ENCODE results near the gene OPN4. TPM values are rescaled to one million over a fixed set of nuclear protein-coding genes. Genes with fewer than 3 reads are reported as not detected.

OPN4 gene
- total RNA-seq, 1 donor from 2014 or later: not detected

DNA sequence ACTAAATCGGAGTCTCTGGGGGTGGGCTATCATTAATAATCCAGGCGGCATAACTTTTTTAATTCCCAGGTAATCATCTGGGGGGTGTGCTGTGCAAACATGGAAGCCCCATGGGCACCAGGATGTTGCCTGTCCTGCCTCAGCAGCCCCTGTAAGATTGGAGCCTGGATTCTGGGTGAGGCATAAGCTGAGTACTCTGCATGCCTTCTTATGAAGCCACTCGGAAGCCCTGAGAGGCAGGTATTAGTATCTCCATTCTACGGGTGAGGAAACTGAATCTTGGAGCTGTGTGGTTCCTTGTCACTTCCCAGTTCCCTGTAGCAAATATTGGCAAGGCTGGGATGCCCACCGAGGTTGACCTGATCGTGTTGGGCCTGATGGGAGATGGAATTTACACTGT, 7.4 kb upstream of the OPN4 start:
- Mint-ChIP-seq H3K36me3 (ENCODE audit: insufficient read depth) (no peaks in the 10 kb centered on the region), H3K27me3 (peaks cover 5% of the 10 kb centered on the region), H3K4me3 (ENCODE audit: low read depth) (no peak overlapping the region), H3K4me1 (ENCODE audit: low read depth) (peaks cover 21% of the 10 kb centered on the region), H3K27ac (no peak overlapping the region), H3K9me3 (ENCODE audit: low read depth) (no peaks in the 10 kb centered on the region)
- no peak for DNase-seq (ENCODE audit: low spot score, unreplicated experiment)
- TF ChIP-seq CTCF (IDR thresholded peaks at IDR 0.05; ENCODE audit: unreplicated experiment): no peak

GRCh38 chr10:86647773-86648703, 6.3 kb upstream of the OPN4 start:
- H3K9me3 Mint-ChIP-seq (ENCODE audit: low read depth): no peaks in the 10 kb centered on the region
- no peak overlapping the region for H3K27ac Mint-ChIP-seq
- no peak overlapping the region for H3K4me3 Mint-ChIP-seq (ENCODE audit: low read depth)
- no peak for TF ChIP-seq CTCF (IDR thresholded peaks at IDR 0.05; ENCODE audit: unreplicated experiment)
- H3K27me3 Mint-ChIP-seq: peaks cover 7% of the 10 kb centered on the region
- peaks cover 21% of the 10 kb centered on the region for H3K4me1 Mint-ChIP-seq (ENCODE audit: low read depth)
- H3K36me3 Mint-ChIP-seq (ENCODE audit: insufficient read depth): no peaks in the 10 kb centered on the region
- no peak for DNase-seq (ENCODE audit: low spot score, unreplicated experiment)

DNA sequence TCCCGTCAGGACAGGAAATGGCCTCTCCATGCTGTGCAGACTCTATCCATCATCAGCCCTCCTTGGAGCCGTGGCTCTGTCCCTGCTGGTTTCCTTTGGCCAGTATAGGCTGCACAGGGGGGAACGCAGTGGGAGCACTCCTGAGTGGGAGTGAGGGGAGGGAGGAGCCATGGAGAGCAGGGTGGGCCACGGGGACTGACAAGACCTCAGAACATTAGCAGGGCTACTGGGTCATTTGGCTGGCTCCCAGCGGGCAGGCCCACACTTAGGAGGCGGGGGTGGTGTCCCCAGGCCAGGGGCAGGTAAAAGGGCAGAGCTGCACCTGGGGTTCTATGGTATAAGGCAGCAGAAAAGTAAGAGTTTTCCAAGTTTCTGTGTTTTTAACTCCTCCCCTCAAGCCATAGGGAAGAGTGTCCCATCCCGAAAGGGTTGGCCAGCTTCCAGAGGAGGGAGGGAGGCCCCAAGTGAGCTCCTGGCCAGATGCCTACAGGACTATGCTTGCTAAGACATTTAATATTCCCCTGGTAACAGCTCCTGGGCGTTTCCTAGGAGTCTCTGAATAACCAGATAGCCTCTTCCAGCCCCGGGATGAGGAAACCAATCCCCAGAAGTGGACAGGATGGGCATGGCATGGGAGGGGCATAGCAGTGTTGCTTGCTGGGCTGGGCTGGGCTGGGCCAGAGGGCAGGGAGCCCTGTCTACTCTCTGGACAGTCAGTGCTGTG, 5.5 kb upstream of the OPN4 start:
- Mint-ChIP-seq H3K27ac (no peak overlapping the region), H3K27me3 (peaks cover 7% of the 10 kb centered on the region), H3K4me1 (ENCODE audit: low read depth) (peaks cover 14% of the 10 kb centered on the region), H3K9me3 (ENCODE audit: low read depth) (no peaks in the 10 kb centered on the region), H3K4me3 (ENCODE audit: low read depth) (no peak overlapping the region), H3K36me3 (ENCODE audit: insufficient read depth) (no peaks in the 10 kb centered on the region)
- no peak for DNase-seq (ENCODE audit: low spot score, unreplicated experiment)
- TF ChIP-seq CTCF (IDR thresholded peaks at IDR 0.05; ENCODE audit: unreplicated experiment): no peak

DNA sequence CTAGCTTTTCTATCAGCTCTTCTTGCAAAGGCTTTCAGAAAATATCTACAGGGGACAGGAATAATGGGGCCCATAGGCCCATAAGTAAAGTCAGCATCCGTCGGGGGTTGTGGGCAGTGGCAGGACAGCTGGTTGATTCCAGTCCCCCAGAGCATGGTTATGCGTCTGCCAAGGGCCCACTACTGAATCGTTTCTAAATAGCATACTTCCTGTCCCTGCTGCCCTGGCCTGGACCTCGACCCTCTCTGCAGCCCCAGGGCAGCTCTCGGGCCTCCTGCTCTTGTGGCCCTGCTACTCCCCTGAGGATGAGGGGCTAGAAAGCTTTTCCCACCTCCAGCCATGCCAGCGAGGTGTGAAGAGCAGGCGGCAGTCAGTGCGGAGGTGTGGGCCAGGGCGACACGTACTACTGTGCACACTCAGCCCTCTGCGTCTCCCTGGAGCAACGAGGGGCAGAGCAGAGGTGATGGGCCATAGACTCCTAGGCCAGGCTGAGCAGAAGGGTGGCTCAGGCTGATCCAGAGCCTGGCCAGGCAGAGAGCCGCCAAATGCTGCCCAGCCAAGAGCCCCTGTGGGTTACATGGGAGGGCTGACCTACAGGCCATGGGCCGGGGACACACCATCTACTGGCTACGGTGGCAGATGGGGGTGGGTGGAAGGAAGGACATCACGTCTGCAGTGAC, 4.7 kb upstream of the OPN4 start:
- DNase-seq (ENCODE audit: low spot score, unreplicated experiment): no peak
- H3K27ac Mint-ChIP-seq: no peak overlapping the region
- H3K4me1 Mint-ChIP-seq (ENCODE audit: low read depth): peaks cover 9% of the 10 kb centered on the region
- H3K4me3 Mint-ChIP-seq (ENCODE audit: low read depth): no peak overlapping the region
- no peaks in the 10 kb centered on the region for H3K9me3 Mint-ChIP-seq (ENCODE audit: low read depth)
- no peak for TF ChIP-seq CTCF (IDR thresholded peaks at IDR 0.05; ENCODE audit: unreplicated experiment)
- H3K27me3 Mint-ChIP-seq: peaks cover 7% of the 10 kb centered on the region
- H3K36me3 Mint-ChIP-seq (ENCODE audit: insufficient read depth): no peaks in the 10 kb centered on the region

- Mint-ChIP-seq H3K4me3 (ENCODE audit: low read depth) (no peak overlapping the region), H3K27me3 (peaks cover 7% of the 10 kb centered on the region), H3K27ac (no peak overlapping the region), H3K36me3 (ENCODE audit: insufficient read depth) (no peaks in the 10 kb centered on the region), H3K9me3 (ENCODE audit: low read depth) (no peaks in the 10 kb centered on the region), H3K4me1 (ENCODE audit: low read depth) (peaks cover 7% of the 10 kb centered on the region)
- no peak for TF ChIP-seq CTCF (IDR thresholded peaks at IDR 0.05; ENCODE audit: unreplicated experiment)
- no peak for DNase-seq (ENCODE audit: low spot score, unreplicated experiment)
Measured at GRCh38 chr10:86650151-86650550, 4.2 kb upstream of the OPN4 start.
